ENCODE measurements around the gene BRD3OS. TPM values are rescaled to one million over a fixed set of nuclear protein-coding genes. Genes with fewer than 3 reads are reported as not detected.
A peak's percentile ranks its signal among the peaks of the same experiment; 100 is the strongest.

The BRD3OS gene
- total RNA-seq, 1 experiment from 2014 or later: 13.6 TPM

GRCh38 chr9:134068744-134069479 is 43.6 kb downstream of the BRD3OS start:
- H2AFZ ChIP-seq (ENCODE audit: low read length): peak overlapping the region; percentile 91
- peak overlapping the region; percentile 94 for H3K4me2 ChIP-seq (ENCODE audit: low read length)
- DNase-seq (peak; percentile 6), ATAC-seq (peak; percentile 4; the same call in 1 of the 2 replicates)
- no peak for TF ChIP-seq EZH2 (IDR thresholded peaks at IDR 0.05; ENCODE audit: low read length, unreplicated experiment)
- no peak for TF ChIP-seq EZH2phosphoT487 (IDR thresholded peaks at IDR 0.05; ENCODE audit: borderline replicate concordance, low read length)
- TF ChIP-seq CTCF (conservative IDR thresholded peaks at IDR 0.05; ENCODE audit: low read depth, low read length): no peak
- no peaks in the 10 kb centered on the region for H3K9me2 ChIP-seq (replicated peaks; ENCODE audit: low read length)
- H4K20me1 ChIP-seq (ENCODE audit: low read length): no peaks in the 10 kb centered on the region
- intact Hi-C loops (cut with micrococcal nuclease): loop anchor here (1.0 to 5.0 kb wide), 3 partner anchors 30 to 68 kb away; partner anchors contain the start of genes BRD3OS and WDR5
- POLR2A ChIA-PET (ENCODE audit: unreplicated experiment): no interaction called here
- no peaks in the 10 kb centered on the region; the same call in 1 of the 2 replicates for H3K27me3 ChIP-seq (ENCODE audit: low read length)
- H3F3A ChIP-seq (ENCODE audit: low read length, unreplicated experiment): no peaks in the 10 kb centered on the region
- no TSS peak for BruUV-seq (replicated peaks)
- H3K79me2 ChIP-seq (ENCODE audit: low read length): peaks cover 33% of the 10 kb centered on the region
- H3K4me1 ChIP-seq (ENCODE audit: insufficient read depth, low read length): peaks cover 9% of the 10 kb centered on the region; the same call in 1 of the 2 replicates
- CTCF ChIA-PET: no interaction called here
- H3K4me3 ChIP-seq (ENCODE audit: low read length): peak overlapping the region; percentile 84
- no peaks in the 10 kb centered on the region for H3K36me3 ChIP-seq (ENCODE audit: low read depth, low read length)
- H3K9me3 ChIP-seq (ENCODE audit: low read length): no peaks in the 10 kb centered on the region
- H3K9ac ChIP-seq (ENCODE audit: low read length): peak overlapping the region; percentile 37; the same call in 1 of the 2 replicates
- H3K27ac ChIP-seq (ENCODE audit: low read length): no peak overlapping the region

GRCh38 chr9:134069480-134070399 is 44.5 kb downstream of the BRD3OS start:
- Histone ChIP-seq H3F3A (ENCODE audit: low read length, unreplicated experiment) (no peaks in the 10 kb centered on the region), H3K27ac (ENCODE audit: low read length) (no peak overlapping the region), H3K9ac (ENCODE audit: low read length) (no peak overlapping the region), H3K4me2 (ENCODE audit: low read length) (peak overlapping the region; percentile 94), H2AFZ (ENCODE audit: low read length) (peak overlapping the region; percentile 91; the same call in 1 of the 2 replicates), H3K27me3 (ENCODE audit: low read length) (no peaks in the 10 kb centered on the region; the same call in 1 of the 2 replicates), H3K9me2 (replicated peaks; ENCODE audit: low read length) (no peaks in the 10 kb centered on the region), H3K79me2 (ENCODE audit: low read length) (peaks cover 25% of the 10 kb centered on the region), H3K4me3 (ENCODE audit: low read length) (peak overlapping the region; percentile 84; the same call in 1 of the 2 replicates), H3K4me1 (ENCODE audit: insufficient read depth, low read length) (peaks cover 9% of the 10 kb centered on the region; the same call in 1 of the 2 replicates), H3K9me3 (ENCODE audit: low read length) (no peaks in the 10 kb centered on the region), H3K36me3 (ENCODE audit: low read depth, low read length) (no peaks in the 10 kb centered on the region), H4K20me1 (ENCODE audit: low read length) (no peaks in the 10 kb centered on the region)
- no TSS peak for BruUV-seq (replicated peaks)
- ATAC-seq (no peak), DNase-seq (no peak)
- intact Hi-C loops (cut with micrococcal nuclease): loop anchor here (2.0 to 5.0 kb wide), 2 partner anchors 45 to 68 kb away; partner anchors contain the start of genes BRD3OS and WDR5
- TF ChIP-seq EZH2phosphoT487 (IDR thresholded peaks at IDR 0.05; ENCODE audit: borderline replicate concordance, low read length): no peak
- TF ChIP-seq CTCF (conservative IDR thresholded peaks at IDR 0.05; ENCODE audit: low read depth, low read length): no peak
- TF ChIP-seq EZH2 (IDR thresholded peaks at IDR 0.05; ENCODE audit: low read length, unreplicated experiment): no peak
- ChIA-PET CTCF (no interaction called here), POLR2A (ENCODE audit: unreplicated experiment) (no interaction called here)
